ENCODE results near the gene CYBC1.

The CYBC1 gene

DNA sequence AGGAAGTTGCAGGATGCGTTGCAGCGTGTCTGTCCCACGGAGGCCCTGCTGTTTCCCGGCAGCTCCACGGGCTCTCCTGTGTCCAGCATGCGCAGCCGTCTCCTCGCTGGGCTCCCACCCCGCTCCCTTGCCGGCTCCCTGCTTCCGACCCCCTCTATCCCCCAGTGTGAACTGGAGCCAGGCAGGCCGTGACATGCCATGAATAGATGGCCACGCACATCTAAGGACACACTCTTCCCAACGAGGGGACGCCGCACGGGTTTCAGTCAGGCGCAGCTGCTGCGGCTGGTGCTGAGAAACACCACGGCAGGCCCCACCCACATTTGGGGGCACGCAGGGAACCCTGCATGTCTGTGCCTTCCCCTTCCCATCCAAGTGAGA is 41.6 kb downstream of the CYBC1 start:
- no peaks in the 10 kb centered on the region for H3K27me3 Mint-ChIP-seq
- no peak for DNase-seq (ENCODE audit: low spot score in 2 of 2)
- no peak overlapping the region for H3K4me3 Mint-ChIP-seq
- peaks cover 3% of the 10 kb centered on the region for H3K4me1 Mint-ChIP-seq
- no peak for ATAC-seq (ENCODE audit: low read depth)
- H3K36me3 Mint-ChIP-seq, result peaks cover 15% of the 10 kb centered on the region
- no peak overlapping the region for H3K27ac Mint-ChIP-seq
- no peaks in the 10 kb centered on the region for H3K9me3 Mint-ChIP-seq

- H3K9me3 Mint-ChIP-seq, result no peaks in the 10 kb centered on the region
These were observed 42.1 kb downstream of the CYBC1 start for GRCh38 chr17:82408288-82408937.

GRCh38 chr17:82407255-82407654 is 43.3 kb downstream of the CYBC1 start:
- peaks cover 3% of the 10 kb centered on the region for H3K4me1 Mint-ChIP-seq
- no peak for DNase-seq (ENCODE audit: low spot score in 2 of 2)
- H3K27me3 Mint-ChIP-seq, result no peaks in the 10 kb centered on the region
- peaks cover 16% of the 10 kb centered on the region for H3K36me3 Mint-ChIP-seq
- H3K4me3 Mint-ChIP-seq, result no peak overlapping the region
- no peak for ATAC-seq (ENCODE audit: low read depth)
- no peaks in the 10 kb centered on the region for H3K9me3 Mint-ChIP-seq
- H3K27ac Mint-ChIP-seq, result no peak overlapping the region

More at GRCh38 chr17:82408288-82408937, 42.1 kb downstream of the CYBC1 start:
- Mint-ChIP-seq H3K4me1 (peaks cover 3% of the 10 kb centered on the region), H3K4me3 (no peak overlapping the region), H3K27ac (no peak overlapping the region), H3K36me3 (peaks cover 17% of the 10 kb centered on the region), H3K27me3 (no peaks in the 10 kb centered on the region)
- ATAC-seq (ENCODE audit: low read depth), result no peak
- no peak for DNase-seq (ENCODE audit: low spot score in 2 of 2)

- H3K4me3 Mint-ChIP-seq, result no peak overlapping the region
- no peak for DNase-seq (ENCODE audit: low spot score in 2 of 2)
These were observed 44.4 kb downstream of the CYBC1 start for GRCh38 chr17:82406131-82406671.

DNA sequence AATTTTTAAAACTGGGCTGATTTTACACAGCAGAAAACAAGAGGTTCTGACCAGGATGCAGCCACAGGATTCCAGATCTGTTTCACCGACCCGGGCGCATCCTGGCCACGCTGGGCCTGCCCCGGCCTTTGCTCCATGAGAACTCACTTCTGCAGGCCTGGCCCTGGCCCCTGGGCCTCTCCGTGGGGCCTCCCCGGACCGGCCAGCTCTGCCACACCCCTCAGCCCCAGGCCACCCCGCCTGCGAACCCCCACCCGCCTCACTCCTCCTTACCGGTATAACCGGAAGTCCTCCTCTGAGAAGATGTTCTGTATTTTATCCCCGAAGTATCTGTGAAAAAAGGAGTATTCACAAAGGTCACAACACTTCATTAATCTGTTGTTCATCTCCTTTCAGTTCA is 45.5 kb downstream of the CYBC1 start:
- Mint-ChIP-seq H3K27me3 (no peaks in the 10 kb centered on the region), H3K27ac (no peak overlapping the region), H3K4me1 (peaks cover 8% of the 10 kb centered on the region), H3K9me3 (no peaks in the 10 kb centered on the region), H3K4me3 (no peak overlapping the region), H3K36me3 (peaks cover 19% of the 10 kb centered on the region)
- DNase-seq (ENCODE audit: low spot score in 2 of 2), result no peak
- no peak for ATAC-seq (ENCODE audit: low read depth)

More at GRCh38 chr17:82406131-82406671, 44.4 kb downstream of the CYBC1 start:
- ATAC-seq (ENCODE audit: low read depth), result no peak
- peaks cover 17% of the 10 kb centered on the region for H3K36me3 Mint-ChIP-seq
- peaks cover 5% of the 10 kb centered on the region for H3K4me1 Mint-ChIP-seq
- no peak overlapping the region for H3K27ac Mint-ChIP-seq
- no peaks in the 10 kb centered on the region for H3K9me3 Mint-ChIP-seq
- H3K27me3 Mint-ChIP-seq, result no peaks in the 10 kb centered on the region

DNA sequence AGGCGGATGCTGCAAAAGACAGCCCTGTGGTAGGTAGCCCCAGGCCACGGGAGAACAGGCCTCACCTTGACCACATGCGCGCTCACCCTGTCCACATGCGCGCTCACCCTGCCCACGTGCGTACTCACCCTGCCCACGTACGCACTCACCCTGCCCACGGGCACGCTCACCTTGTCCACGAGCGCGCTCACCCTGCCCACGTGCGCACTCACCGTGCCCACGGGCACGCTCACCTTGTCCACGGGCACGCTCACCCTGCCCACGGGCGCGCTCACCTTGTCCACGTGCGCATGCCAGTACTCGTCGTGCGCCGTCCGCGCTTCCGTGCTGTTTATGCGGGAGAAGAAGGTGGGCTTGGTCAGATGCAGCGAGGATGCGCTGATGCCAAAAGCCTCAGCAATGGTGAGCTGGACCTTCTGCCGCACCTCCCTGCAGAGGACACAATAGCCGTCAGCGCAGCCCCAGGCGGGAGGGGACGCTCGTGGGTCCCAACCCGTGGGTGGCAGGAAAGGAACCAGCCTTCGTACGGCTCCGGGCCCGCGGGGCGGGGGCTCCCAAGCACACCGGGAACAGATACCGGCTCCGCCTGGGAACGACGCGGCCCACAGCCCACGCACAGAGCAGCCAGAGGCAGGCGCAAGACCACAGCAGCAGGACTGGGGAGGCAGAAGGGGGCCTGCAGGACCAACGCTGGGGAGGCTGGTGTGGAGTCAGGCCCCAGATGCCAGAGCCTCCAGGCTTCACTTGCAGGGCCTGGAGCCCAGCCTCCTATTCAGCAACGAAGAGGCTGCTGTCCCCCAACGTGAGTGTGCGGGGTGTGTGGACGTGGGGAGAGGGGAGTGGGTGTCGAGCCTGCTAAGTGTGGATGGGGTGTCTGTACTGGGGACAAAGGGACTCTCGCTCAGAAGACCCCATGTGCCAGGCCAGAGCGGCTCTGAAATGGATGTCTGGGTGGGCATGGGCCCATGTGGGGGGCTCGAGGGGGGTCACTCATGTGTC is 46.6 kb downstream of the CYBC1 start:
- H3K27ac Mint-ChIP-seq, result no peak overlapping the region
- DNase-seq (ENCODE audit: low spot score in 2 of 2) (no peak), ATAC-seq (ENCODE audit: low read depth) (no peak)
- no peaks in the 10 kb centered on the region for H3K27me3 Mint-ChIP-seq
- peaks cover 8% of the 10 kb centered on the region for H3K4me1 Mint-ChIP-seq
- peaks cover 18% of the 10 kb centered on the region for H3K36me3 Mint-ChIP-seq
- H3K9me3 Mint-ChIP-seq, result no peaks in the 10 kb centered on the region
- no peak overlapping the region for H3K4me3 Mint-ChIP-seq

- Mint-ChIP-seq H3K4me3 (no peak overlapping the region), H3K27me3 (no peaks in the 10 kb centered on the region), H3K9me3 (no peaks in the 10 kb centered on the region), H3K4me1 (peaks cover 5% of the 10 kb centered on the region), H3K36me3 (peaks cover 14% of the 10 kb centered on the region), H3K27ac (no peak overlapping the region)
- DNase-seq (ENCODE audit: low spot score in 2 of 2) (no peak), ATAC-seq (ENCODE audit: low read depth) (no peak)
These were observed 47.7 kb downstream of the CYBC1 start for GRCh38 chr17:82402865-82403264.

DNA sequence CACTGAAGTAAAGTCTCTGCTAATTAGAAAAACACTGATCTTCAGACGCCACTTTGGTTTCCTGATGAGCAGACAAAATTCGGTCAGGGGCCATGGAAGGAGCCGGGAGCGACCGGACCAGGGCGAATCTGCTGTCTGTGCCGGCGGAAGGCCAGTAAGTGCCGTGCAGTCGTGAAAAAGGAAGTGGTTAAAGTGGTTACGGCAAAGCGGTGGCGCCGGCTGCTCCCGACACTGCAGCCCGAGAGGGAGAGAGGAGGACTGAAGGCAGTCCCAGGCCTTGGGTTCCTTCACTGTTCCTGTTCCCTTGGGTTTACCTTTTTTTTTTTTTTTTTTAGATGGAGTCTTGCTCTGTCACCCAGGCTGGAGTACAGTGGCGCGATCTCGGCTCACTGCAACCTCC is 49.7 kb downstream of the CYBC1 start:
- Mint-ChIP-seq H3K36me3 (peaks cover 19% of the 10 kb centered on the region), H3K4me1 (peaks cover 5% of the 10 kb centered on the region), H3K27me3 (no peaks in the 10 kb centered on the region), H3K9me3 (no peaks in the 10 kb centered on the region), H3K27ac (no peak overlapping the region), H3K4me3 (peak overlapping the region; percentile 77)
- DNase-seq (ENCODE audit: low spot score in 2 of 2), result peak; percentile 31 to 33
- peak; percentile 93 for ATAC-seq (ENCODE audit: low read depth)

GRCh38 chr17:82400206-82400605 is 50.3 kb downstream of the CYBC1 start:
- DNase-seq (ENCODE audit: low spot score in 2 of 2), result no peak
- Mint-ChIP-seq H3K36me3 (peaks cover 20% of the 10 kb centered on the region), H3K4me3 (no peak overlapping the region), H3K27me3 (no peaks in the 10 kb centered on the region), H3K9me3 (no peaks in the 10 kb centered on the region), H3K4me1 (peaks cover 5% of the 10 kb centered on the region), H3K27ac (no peak overlapping the region)
- no peak for ATAC-seq (ENCODE audit: low read depth)

- H3K27me3 Mint-ChIP-seq, result no peaks in the 10 kb centered on the region
- H3K9me3 Mint-ChIP-seq, result no peaks in the 10 kb centered on the region
- no peak for ATAC-seq (ENCODE audit: low read depth)
- DNase-seq (ENCODE audit: low spot score in 2 of 2), result no peak
- H3K36me3 Mint-ChIP-seq, result peaks cover 19% of the 10 kb centered on the region
- no peak overlapping the region for H3K27ac Mint-ChIP-seq
- H3K4me3 Mint-ChIP-seq, result no peak overlapping the region
- H3K4me1 Mint-ChIP-seq, result peaks cover 5% of the 10 kb centered on the region
These were observed 50.9 kb downstream of the CYBC1 start for GRCh38 chr17:82399601-82400101.

DNA sequence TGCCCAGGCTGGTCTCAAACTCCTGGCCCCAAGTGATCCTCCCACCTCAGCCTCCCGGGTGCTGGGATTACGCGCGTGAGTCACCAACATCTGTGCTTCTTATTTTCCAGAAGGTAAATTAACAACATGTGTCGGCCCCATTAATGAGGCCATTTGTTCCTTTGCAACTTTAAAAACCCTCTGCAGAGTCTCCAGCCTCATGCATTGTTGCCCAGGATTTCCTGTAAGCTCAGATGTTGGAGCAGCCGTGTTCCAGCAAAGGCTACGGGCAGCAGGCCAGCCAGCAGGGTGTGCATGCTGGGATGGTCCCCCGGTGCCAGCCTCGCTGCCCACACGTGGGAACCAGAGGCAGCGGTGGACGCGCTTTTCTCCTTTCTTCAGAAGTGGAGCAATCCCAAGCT is 51.5 kb downstream of the CYBC1 start:
- no peak overlapping the region for H3K4me3 Mint-ChIP-seq
- H3K36me3 Mint-ChIP-seq, result peaks cover 17% of the 10 kb centered on the region
- no peak overlapping the region for H3K27ac Mint-ChIP-seq
- DNase-seq (ENCODE audit: low spot score in 2 of 2) (no peak), ATAC-seq (ENCODE audit: low read depth) (no peak)
- H3K9me3 Mint-ChIP-seq, result no peaks in the 10 kb centered on the region
- H3K27me3 Mint-ChIP-seq, result no peaks in the 10 kb centered on the region
- peaks cover 5% of the 10 kb centered on the region for H3K4me1 Mint-ChIP-seq

GRCh38 chr17:82397449-82398335 is 52.9 kb downstream of the CYBC1 start:
- Mint-ChIP-seq H3K27ac (no peak overlapping the region), H3K4me1 (peaks cover 5% of the 10 kb centered on the region), H3K36me3 (peaks cover 16% of the 10 kb centered on the region), H3K27me3 (no peaks in the 10 kb centered on the region), H3K9me3 (no peaks in the 10 kb centered on the region), H3K4me3 (no peak overlapping the region)
- ATAC-seq (ENCODE audit: low read depth) (no peak), DNase-seq (ENCODE audit: low spot score in 2 of 2) (no peak)

DNA sequence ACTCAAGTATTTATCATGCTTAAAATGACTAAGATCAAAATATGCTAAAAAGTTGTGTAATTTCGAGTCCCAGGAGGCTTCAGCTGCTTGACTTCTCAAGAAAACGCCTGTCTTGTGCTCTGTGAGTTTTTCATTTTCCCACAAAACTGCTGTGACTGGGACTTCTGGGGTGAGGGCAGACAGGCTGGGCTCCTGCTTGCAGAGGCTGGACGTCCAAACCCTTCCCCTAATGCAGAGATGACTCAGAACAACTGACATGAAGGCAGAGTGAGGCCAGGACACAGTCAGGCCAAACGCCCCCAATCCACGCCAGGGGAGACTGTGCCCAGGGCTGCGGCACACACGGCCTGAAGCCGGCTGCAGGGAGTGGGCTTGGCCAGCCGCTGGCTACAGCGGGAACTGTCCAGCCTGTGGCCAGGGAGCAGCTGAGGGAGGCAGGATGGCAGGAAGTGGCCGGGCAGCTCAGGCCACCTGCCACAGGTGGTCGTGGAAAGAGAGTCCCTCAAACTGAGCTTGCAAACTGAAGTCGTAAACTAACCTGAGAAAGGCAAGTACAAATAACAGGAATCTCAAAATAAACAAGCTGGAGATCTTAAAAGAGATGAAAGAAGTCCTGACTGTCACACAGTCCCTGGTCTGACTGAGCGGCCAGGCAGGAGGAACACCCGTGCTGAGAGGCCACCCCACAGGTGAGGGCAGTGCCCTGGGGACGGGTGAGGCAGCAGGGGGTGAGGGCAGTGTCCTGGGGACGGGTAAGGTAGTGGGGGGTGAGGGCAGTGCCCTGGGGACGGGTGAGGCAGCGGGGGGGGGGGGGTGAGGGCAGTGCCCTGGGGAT is 53.7 kb downstream of the CYBC1 start:
- H3K27me3 Mint-ChIP-seq, result no peaks in the 10 kb centered on the region
- ATAC-seq (ENCODE audit: low read depth), result no peak
- no peak overlapping the region for H3K27ac Mint-ChIP-seq
- no peak overlapping the region for H3K4me3 Mint-ChIP-seq
- no peaks in the 10 kb centered on the region for H3K9me3 Mint-ChIP-seq
- DNase-seq (ENCODE audit: low spot score in 2 of 2), result no peak
- peaks cover 21% of the 10 kb centered on the region for H3K36me3 Mint-ChIP-seq
- H3K4me1 Mint-ChIP-seq, result peaks cover 3% of the 10 kb centered on the region

All from memory B cell (primary cell).